Naive B cell (primary cell): Measurements from ENCODE around the gene CNIH1. TPM values are rescaled to one million over a fixed set of nuclear protein-coding genes. Genes with fewer than 3 reads are reported as not detected.

Experiments
- ATAC-seq, 2 donors: fragments of 150-1000 bp; cut with Tn5 transposase; 2 replicates each; pipeline ENCODE4 v1.10.0; 2021; ENCODE audit warnings: low read depth in 2 of 2, mild to moderate bottlenecking in 2 of 2, moderate library complexity in 2 of 2
- DNase-seq: peaks from one replicate; pipeline ENCODE4 v3.0.0; 2022
- H3K27ac Mint-ChIP-seq, 6 donors: one replicate each; pipeline ENCODE4 v1.8.0; 2020 to 2022; ENCODE audit warnings: mild to moderate bottlenecking in 6 of 6, mixed read lengths in 6 of 6, moderate library complexity in 5 of 6, inconsistent platforms in 2 of 6
- H3K27me3 Mint-ChIP-seq, 3 donors: one replicate each; pipeline ENCODE4 v1.8.0; 2021 to 2022; ENCODE audit warnings: mixed read lengths in 3 of 3, mild to moderate bottlenecking in 1 of 3
- H3K36me3 Mint-ChIP-seq, 2 donors: one replicate each; pipeline ENCODE4 v1.8.0; 2020 to 2022; ENCODE audit warnings: mixed read lengths in 2 of 2, inconsistent platforms in 1 of 2, mild to moderate bottlenecking in 1 of 2
- H3K4me1 Mint-ChIP-seq, 3 donors: one replicate each; pipeline ENCODE4 v1.8.0; 2020 to 2022; ENCODE audit warnings: mixed read lengths in 3 of 3, inconsistent platforms in 1 of 3, mild to moderate bottlenecking in 1 of 3, moderate library complexity in 1 of 3
- H3K4me3 Mint-ChIP-seq, 8 donors: one replicate each; pipeline ENCODE4 v1.8.0; 2020 to 2022; ENCODE audit warnings: mild to moderate bottlenecking in 8 of 8, mixed read lengths in 8 of 8, moderate library complexity in 8 of 8, inconsistent platforms in 2 of 8
- H3K9me3 Mint-ChIP-seq, 7 donors: one replicate each; pipeline ENCODE4 v1.8.0; 2020 to 2022; ENCODE audit warnings: mixed read lengths in 7 of 7, mild to moderate bottlenecking in 5 of 7, inconsistent platforms in 2 of 7, moderate library complexity in 1 of 7
- polyA plus RNA-seq, 6 donors: library from polyadenylated mRNA; unstranded; fragments of 300-500 nt; fragmentation: Illumina TruSeq; gene quantifications; one replicate each; pipeline ENCODE4 v1.2.3, GENCODE V29; 2021; ENCODE audit warnings: low read depth in 6 of 6

Gene CNIH1
- polyA plus RNA-seq: 100 to 1,000 TPM in 1 of 6 donors, 10 to 100 TPM in 5; 69.3 to 167 (median 78.3) TPM

DNA sequence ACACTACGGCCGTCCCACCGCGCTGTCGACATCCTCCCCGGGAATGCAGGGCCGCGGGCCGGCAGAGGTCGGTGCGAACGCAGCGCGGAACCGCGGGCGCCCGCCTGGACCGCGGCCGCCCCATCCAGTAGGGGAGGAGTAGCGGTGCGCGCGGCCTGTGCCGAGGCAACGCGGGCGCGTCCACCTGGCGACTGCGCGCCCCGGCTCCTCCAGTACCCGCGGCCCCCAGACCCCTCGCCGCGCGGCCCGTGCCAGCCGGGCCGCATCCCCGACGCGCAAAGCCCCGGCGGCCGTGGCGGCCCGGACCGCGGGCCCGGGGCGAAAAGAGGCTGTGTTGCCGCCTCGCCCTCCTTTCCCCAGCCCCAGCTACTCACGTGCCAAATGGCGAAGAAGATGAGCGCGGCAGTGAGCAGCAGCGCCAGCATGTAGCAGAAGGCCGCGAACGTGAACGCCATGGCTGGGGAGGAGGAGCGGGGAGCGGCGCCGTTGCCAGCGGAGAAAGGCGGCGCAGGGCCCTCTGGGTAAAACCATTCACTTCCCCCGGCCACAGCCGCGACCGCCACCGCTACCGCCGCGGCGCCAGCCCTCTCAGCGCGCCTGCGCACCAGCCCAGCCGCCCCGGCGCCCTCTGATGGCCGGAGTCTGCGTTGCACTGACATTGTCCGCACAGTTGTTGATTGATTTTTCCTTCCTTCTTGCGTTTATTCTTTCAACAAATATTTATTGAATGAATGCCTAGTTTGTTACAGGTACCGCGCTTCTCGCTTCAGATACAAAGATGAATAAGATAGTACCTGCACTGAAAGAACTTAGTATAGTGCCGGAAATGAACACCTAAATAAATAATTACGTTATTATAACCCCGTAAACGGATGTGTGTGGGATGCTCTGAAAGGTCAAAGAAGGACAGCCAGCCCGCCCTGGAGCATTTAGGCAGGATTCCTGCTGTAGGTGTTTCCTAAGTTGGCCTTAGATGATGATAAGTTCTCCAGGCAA is at the start of gene CNIH1:
Gene CNIH1, minus strand, starts transcription at position 502 of the 996 bp plus-strand sequence. Its CDS starts 47 bp downstream, at position 455.
- H3K27ac Mint-ChIP-seq: peak within 1 kb of the TSS; percentile 80 to 96 (median 92)
- no peaks in the 10 kb centered on the region for H3K36me3 Mint-ChIP-seq
- H3K27me3 Mint-ChIP-seq: peaks cover 0 to 13% (median 0%) of the 10 kb centered on the region in 3 donors
- H3K4me3 Mint-ChIP-seq: peak within 1 kb of the TSS; percentile 88 to 94 (median 91)
- DNase-seq: peak; percentile 94
- H3K9me3 Mint-ChIP-seq: no peaks in the 10 kb centered on the region
- peak; percentile 94 for ATAC-seq
- H3K4me1 Mint-ChIP-seq: peaks cover 27 to 45% (median 28%) of the 10 kb centered on the region in 3 donors

DNA sequence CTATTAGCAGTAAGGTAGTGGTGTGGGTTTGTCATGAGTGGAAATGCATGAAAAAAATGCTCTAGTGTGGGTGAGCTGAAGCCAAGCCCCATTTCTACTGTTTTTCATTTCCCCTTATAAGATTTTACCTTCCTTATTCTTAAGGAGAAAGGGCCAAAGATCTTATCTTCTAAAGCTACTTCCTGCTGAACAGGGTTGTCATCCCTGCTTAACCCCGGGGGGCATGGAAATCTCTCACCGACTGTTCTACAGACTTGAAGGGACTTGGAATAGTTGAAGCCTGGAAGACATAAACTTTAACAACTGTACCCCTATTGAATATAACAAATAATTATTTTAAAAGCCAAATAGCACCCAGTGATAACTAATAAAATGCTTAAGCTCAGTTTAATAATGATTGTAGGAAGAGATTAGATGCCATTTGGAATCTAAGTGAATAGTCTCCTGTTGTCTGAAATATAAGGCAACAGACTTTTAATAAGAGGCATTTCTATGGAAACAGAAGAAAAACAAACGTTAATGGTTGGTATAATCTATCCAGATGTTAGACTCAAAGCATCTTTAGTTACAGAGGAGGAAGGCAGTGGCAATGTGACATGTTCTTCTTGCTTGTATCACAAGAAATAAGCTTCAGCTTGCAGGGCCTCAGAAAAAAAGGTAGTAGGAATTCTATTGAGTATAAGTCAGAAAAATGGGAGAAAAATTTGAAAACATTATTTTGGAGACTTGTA is 49.4 kb upstream of the CNIH1 start:
- peak overlapping the region in 7 of 8 donors; percentile 42 to 96 (median 93) for H3K4me3 Mint-ChIP-seq
- no peak for ATAC-seq
- no peak for DNase-seq
- no peaks in the 10 kb centered on the region for H3K36me3 Mint-ChIP-seq
- H3K27me3 Mint-ChIP-seq: no peaks in the 10 kb centered on the region
- peak overlapping the region in 5 of 6 donors; percentile 28 to 97 (median 84) for H3K27ac Mint-ChIP-seq
- H3K4me1 Mint-ChIP-seq: peaks cover 38 to 47% (median 46%) of the 10 kb centered on the region in 3 donors
- H3K9me3 Mint-ChIP-seq: peaks cover 0 to 2% (median 0%) of the 10 kb centered on the region in 7 donors

DNA sequence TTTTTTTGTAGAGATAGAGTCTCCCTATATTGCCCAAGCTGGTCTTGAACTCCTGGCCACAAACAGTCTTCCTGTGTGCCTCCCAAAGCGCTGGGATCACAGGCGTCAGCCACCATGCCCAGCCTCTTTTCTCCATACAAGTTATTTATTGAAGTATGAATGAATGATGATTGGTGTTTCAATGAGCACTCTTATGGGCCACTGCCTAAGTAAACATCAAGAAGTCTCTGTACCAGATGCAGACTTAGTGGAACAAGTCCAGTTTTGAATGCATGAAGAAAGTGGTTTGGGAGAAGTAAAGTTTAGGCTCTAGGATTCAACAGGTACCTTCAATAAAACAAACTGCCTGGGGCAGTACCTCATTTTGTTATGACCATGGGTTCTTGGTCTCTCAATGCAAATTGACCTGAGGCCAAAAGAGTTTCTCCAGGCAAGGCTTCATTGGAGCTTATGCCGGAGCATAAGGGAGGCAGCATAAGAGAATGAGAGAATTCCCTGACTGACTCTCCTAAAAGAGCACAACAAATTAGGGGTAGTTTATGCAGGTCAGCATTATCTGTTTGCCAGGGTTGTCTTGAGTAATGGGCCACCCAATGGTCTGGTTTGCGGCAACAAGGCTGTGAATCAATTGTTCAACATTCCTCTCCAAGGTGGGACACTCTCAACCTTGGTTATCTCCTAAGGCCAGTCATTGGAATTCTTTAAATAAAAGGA is 48.7 kb upstream of the CNIH1 start:
- peak overlapping the region; percentile 92 to 98 (median 96) for H3K27ac Mint-ChIP-seq
- H3K27me3 Mint-ChIP-seq: no peaks in the 10 kb centered on the region
- ATAC-seq: no peak
- DNase-seq: no peak
- H3K9me3 Mint-ChIP-seq: peaks cover 0 to 2% (median 0%) of the 10 kb centered on the region in 7 donors
- H3K4me3 Mint-ChIP-seq: peak overlapping the region; percentile 78 to 96 (median 94)
- H3K4me1 Mint-ChIP-seq: peaks cover 45 to 54% (median 53%) of the 10 kb centered on the region in 3 donors
- H3K36me3 Mint-ChIP-seq: no peaks in the 10 kb centered on the region

DNA sequence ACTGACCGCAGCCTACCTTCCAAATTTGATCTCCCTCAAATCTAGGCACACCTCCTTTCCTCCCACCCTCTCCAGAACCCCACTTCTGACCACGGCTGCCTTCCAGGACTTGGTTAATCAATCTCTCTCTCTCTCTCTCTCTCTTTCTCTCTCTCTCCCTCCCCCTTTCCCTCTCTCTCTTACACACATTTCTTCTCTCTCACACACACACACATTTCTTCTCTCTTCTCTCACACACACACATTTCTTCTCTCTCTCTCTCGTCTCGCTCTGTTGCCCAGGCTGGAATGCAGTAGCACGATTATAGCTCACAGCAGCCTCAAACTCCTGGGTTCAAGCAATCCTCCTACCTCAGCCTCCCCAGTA is 48.1 kb upstream of the CNIH1 start:
- no peak for ATAC-seq
- Mint-ChIP-seq H3K36me3 (no peaks in the 10 kb centered on the region), H3K27me3 (no peaks in the 10 kb centered on the region), H3K27ac (peak overlapping the region; percentile 92 to 98 (median 96)), H3K4me3 (peak overlapping the region; percentile 78 to 96 (median 94)), H3K4me1 (peaks cover 51 to 60% (median 59%) of the 10 kb centered on the region in 3 donors), H3K9me3 (peaks cover 0 to 2% (median 0%) of the 10 kb centered on the region in 7 donors)
- DNase-seq: no peak

DNA sequence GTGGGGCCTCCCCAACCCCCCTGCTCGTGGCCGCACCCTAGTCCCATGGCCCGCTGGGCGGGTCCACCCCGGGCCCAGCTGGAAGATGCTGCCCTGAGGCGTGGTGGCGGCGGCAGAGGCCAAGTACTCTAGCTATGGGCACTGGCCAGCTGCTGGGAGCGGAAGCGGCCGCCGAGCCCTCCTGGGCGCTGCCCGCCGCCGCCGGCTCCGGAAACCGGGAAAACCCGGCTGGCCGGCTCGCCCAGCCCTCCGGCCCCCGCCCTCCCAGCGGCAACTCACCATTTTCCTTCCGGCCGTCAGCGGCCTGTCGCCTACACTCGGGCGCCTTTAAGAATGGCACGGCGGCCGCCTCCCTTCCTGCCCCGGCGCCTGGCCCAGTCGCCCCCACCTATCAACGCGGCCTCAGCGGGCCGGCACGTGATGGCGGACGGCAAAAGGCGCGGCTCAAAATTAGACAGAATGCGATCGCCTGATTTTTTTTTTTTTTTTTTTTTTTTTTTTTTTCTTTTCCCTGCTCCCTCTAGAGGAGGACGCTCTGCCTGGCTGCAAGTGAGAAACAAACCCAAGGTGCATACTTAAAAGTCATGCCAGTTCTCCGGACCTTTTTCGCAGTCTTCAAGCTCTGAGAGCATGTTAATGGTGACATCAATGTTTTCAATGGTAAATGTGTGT is 47.6 kb upstream of the CNIH1 start, which contains the start of gene GMFB:
Gene GMFB, minus strand, starts transcription at position 335 of the 672 bp plus-strand sequence. Its CDS starts 53 bp downstream, at position 282.
- peak; percentile 84 for DNase-seq
- Mint-ChIP-seq H3K4me1 (peaks cover 56 to 66% (median 63%) of the 10 kb centered on the region in 3 donors), H3K27ac (peak within 1 kb of the TSS; percentile 95 to 99 (median 97)), H3K27me3 (no peaks in the 10 kb centered on the region), H3K9me3 (peaks cover 0 to 2% (median 0%) of the 10 kb centered on the region in 7 donors), H3K4me3 (peak within 1 kb of the TSS; percentile 78 to 96 (median 94)), H3K36me3 (no peaks in the 10 kb centered on the region)
- peak; percentile 95 to 97 for ATAC-seq

DNA sequence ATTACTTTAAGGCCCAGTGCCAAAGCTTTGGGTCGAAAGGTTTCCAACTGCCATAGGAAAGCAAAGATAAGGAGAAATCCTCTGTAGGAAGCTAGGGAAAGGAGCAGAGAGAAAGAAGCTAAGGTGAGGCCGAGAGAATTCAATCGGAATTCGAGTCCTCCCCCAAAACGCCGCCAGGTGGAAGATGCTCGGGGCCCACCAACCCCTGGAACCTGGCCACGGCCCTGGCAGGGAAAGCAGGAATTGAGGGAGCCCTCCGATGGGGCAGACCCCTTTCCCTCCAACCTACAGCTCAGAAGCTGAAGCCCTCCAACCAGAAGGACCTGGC is 47.1 kb upstream of the CNIH1 start:
- ATAC-seq (peak; percentile 29 to 32), DNase-seq (no peak)
- Mint-ChIP-seq H3K4me3 (peak overlapping the region; percentile 78 to 96 (median 94)), H3K36me3 (peaks cover under 1% of the 10 kb centered on the region in 2 donors), H3K4me1 (peaks cover 60 to 71% (median 68%) of the 10 kb centered on the region in 3 donors), H3K9me3 (peaks cover 0 to 2% (median 0%) of the 10 kb centered on the region in 7 donors), H3K27me3 (no peaks in the 10 kb centered on the region), H3K27ac (peak overlapping the region; percentile 93 to 99 (median 96))

DNA sequence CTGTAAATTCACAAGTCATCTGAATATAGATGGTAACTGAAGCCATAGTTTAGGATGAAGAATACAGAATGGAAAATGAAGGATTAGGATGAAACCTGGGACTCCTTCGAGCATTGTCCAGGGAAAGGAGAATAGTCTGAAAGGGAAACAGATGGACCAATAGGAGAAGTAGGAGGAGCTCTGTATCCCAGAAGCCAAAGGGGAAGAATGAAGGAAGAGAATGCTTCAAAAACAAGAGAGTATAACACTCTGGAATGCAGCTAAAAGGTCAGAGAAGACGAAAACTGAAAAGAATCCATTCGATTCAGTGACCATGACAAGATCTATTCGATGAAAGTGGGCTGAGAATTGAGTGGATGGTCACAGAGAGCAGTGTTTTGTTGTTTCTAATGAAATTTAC is 46.6 kb upstream of the CNIH1 start:
- ATAC-seq (no peak), DNase-seq (no peak)
- Mint-ChIP-seq H3K27ac (peak overlapping the region; percentile 93 to 99 (median 96)), H3K4me1 (peaks cover 65 to 76% (median 73%) of the 10 kb centered on the region in 3 donors), H3K36me3 (peaks cover 5 to 6% of the 10 kb centered on the region in 2 donors), H3K4me3 (peak overlapping the region; percentile 78 to 96 (median 94)), H3K27me3 (no peaks in the 10 kb centered on the region), H3K9me3 (peaks cover 0 to 2% (median 0%) of the 10 kb centered on the region in 7 donors)

DNA sequence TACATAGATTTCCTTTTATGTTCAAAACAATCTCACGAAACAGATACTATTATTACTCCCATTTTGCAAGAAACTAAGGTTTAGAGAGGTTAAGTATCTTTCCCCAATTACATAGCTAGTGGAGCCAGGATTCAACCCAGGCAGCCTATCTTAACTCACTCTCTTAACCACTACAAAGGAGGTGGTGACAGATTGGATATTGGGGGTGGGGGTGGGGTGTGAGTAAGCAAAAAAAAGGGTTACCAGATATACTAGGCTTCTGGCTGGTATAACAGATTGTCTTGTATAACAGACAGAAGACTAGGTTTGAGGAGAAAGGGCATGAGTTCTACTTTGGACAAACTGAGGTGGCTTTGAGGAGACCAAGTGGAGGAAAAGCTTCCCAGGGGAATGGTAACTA is 45.5 kb upstream of the CNIH1 start:
- no peak for DNase-seq
- Mint-ChIP-seq H3K4me3 (peak overlapping the region; percentile 78 to 96 (median 94)), H3K4me1 (peaks cover 71 to 85% (median 82%) of the 10 kb centered on the region in 3 donors), H3K36me3 (peaks cover 7 to 8% of the 10 kb centered on the region in 2 donors), H3K27me3 (no peaks in the 10 kb centered on the region), H3K27ac (peak overlapping the region; percentile 67 to 95 (median 79)), H3K9me3 (peaks cover 0 to 2% (median 0%) of the 10 kb centered on the region in 7 donors)
- no peak for ATAC-seq

DNA sequence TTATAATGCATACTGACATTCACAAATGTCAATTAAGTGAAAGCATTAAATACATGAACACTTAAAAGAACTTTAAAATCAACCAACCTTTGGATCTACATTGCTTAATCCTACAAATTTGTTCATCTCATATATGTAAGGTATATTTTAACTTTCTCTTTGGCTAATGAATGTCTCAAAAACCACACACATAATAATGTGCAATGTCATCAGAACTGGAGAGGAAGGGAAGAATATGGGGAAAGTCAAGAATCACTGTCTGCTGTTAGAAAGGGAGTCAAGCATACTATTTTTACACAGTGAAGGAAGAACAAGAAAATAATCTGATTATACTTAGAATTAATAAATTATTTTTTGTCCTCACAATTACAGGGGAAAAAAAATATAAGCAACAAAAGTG is 42.7 kb upstream of the CNIH1 start:
- Mint-ChIP-seq H3K4me3 (peak overlapping the region; percentile 78 to 96 (median 87)), H3K27ac (peak overlapping the region; percentile 44 to 95 (median 76)), H3K36me3 (peaks cover 7 to 8% of the 10 kb centered on the region in 2 donors), H3K9me3 (no peaks in the 10 kb centered on the region), H3K4me1 (peaks cover 55 to 67% (median 63%) of the 10 kb centered on the region in 3 donors), H3K27me3 (no peaks in the 10 kb centered on the region)
- DNase-seq (no peak), ATAC-seq (no peak)

DNA sequence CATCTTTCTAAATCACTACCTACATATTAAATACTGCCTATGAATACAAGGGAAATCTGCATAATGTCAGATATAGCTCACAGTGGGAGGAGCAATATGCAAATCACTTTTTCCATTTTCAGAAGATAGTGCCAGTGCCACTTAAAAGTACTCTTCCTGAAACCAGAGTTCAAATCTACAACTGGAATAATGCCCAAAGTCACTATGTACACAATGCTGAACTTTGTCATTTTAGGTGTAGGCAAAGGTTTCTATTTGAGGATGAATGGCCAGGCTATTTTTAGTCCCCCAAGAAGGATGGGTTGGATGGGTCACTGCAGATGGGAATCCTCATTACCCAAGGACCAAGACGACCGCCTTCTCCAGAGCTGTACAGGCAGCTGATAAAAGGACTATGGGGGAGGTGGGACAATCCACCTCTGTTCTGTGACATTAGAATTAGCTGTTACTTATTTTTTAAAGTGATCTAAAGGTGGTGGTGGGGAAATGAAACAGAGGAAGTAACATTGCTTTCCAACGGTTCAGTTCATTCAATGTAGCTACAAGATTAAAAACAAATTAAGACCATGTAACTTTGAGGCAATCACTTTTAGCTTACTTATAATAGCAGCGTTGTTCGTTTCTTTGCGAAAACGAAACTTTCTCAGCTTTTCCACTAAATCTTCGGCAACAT is 42.0 kb upstream of the CNIH1 start:
- Mint-ChIP-seq H3K27me3 (no peaks in the 10 kb centered on the region), H3K9me3 (no peaks in the 10 kb centered on the region), H3K36me3 (peaks cover 7 to 8% of the 10 kb centered on the region in 2 donors), H3K4me3 (peak overlapping the region; percentile 78 to 96 (median 87)), H3K4me1 (peaks cover 53 to 64% (median 62%) of the 10 kb centered on the region in 3 donors), H3K27ac (peak overlapping the region; percentile 44 to 95 (median 76))
- DNase-seq (peak; percentile 51), ATAC-seq (peak; percentile 83 to 87)

DNA sequence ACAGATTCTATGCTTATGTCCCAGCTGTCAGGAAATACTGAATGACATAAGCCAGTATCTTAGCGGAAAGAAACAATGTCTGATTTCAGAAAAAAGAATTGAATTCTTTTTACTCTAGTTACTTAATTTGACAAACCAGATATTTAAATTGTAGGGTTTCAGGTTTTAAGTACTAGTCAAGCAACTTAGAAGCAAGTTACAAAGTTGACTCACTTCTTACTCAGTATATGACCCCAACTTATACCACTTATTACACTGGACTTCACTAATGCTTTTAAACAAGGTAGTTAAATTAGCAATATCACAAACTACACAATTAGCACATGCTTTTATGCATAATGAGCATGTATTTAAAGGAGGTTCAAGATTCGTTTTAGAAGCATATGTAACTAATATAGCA is 40.5 kb upstream of the CNIH1 start:
- ATAC-seq (no peak), DNase-seq (no peak)
- no peaks in the 10 kb centered on the region for H3K27me3 Mint-ChIP-seq
- peak overlapping the region in 1 of 6 donors; percentile 95 for H3K27ac Mint-ChIP-seq
- no peaks in the 10 kb centered on the region for H3K9me3 Mint-ChIP-seq
- peak overlapping the region in 2 of 8 donors; percentile 47 to 78 for H3K4me3 Mint-ChIP-seq
- peaks cover 42 to 49% (median 47%) of the 10 kb centered on the region in 3 donors for H3K4me1 Mint-ChIP-seq
- H3K36me3 Mint-ChIP-seq: peaks cover 8 to 14% of the 10 kb centered on the region in 2 donors
